HG03108 (cell line): Measurements from ENCODE around the gene B3GNT2.
"Not testable (repeated sequence)": the region's sequence is repeated elsewhere in the genome, so short reads cannot be mapped to it uniquely, and the experiment has no call there.

Experiments used
- ATAC-seq: cut with Tn5 transposase; IDR thresholded peaks from one replicate; pipeline ENCODE4 v1.9.1; 2021; ENCODE audit warnings: moderate library complexity; ENCODE audit not compliant: unreplicated experiment

The B3GNT2 gene, protein sequence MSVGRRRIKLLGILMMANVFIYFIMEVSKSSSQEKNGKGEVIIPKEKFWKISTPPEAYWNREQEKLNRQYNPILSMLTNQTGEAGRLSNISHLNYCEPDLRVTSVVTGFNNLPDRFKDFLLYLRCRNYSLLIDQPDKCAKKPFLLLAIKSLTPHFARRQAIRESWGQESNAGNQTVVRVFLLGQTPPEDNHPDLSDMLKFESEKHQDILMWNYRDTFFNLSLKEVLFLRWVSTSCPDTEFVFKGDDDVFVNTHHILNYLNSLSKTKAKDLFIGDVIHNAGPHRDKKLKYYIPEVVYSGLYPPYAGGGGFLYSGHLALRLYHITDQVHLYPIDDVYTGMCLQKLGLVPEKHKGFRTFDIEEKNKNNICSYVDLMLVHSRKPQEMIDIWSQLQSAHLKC

DNA sequence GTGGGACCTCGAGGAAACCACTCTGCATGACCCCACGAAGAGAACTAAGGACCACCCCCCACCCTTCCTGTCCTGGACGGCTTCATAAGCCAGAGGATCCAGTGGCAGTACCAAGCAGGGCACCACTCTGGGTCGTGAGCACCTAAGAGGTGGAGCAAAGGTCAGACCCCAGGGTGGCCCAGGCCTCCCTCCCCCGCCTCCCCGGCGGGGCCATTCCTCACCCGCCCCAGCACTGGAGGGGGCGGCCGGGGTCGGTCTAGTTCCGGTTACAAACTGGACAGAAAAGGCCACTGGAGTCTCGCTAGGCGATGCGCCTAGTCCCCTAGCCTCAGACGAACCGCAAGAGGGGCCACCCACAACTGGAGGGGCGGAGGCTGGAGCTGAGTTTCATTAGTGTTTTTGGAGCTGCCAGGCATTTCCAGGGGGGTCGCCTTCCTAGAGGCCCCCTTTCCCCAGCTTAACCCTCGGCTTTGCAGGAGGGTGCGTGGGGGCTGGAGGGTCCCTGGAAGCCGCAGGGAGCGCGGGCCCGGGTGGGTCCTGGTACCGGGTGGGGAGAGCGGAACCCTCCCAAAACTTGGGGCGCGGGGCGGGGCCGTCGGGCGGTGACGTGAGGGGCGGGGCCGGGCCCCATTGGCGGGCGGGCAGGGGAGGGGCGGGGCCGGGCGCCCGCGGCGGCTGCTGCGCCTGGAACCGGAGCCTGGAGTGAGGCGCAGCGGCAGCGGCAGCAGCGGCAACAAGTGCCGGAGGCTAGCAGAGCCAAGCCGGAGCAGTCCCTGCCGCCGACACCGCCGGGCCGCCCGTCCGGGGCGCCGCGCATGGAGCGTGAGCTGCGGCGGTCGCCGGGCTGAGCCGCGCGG is at the start of gene B3GNT2:
Gene B3GNT2 (plus strand): TSS at position 695 of the 857 bp plus-strand sequence. CDS start 26,106 bp downstream, outside the sequence.
- ATAC-seq: peak; percentile 39

GRCh38 chr2:62146790-62147189 is 49.1 kb upstream of the B3GNT2 start:
- not testable (repeated sequence) for ATAC-seq

- ATAC-seq: no peak
Measured at GRCh38 chr2:62147610-62148301, 48.2 kb upstream of the B3GNT2 start.

GRCh38 chr2:62149708-62150107 is 46.2 kb upstream of the B3GNT2 start:
- no peak for ATAC-seq

DNA sequence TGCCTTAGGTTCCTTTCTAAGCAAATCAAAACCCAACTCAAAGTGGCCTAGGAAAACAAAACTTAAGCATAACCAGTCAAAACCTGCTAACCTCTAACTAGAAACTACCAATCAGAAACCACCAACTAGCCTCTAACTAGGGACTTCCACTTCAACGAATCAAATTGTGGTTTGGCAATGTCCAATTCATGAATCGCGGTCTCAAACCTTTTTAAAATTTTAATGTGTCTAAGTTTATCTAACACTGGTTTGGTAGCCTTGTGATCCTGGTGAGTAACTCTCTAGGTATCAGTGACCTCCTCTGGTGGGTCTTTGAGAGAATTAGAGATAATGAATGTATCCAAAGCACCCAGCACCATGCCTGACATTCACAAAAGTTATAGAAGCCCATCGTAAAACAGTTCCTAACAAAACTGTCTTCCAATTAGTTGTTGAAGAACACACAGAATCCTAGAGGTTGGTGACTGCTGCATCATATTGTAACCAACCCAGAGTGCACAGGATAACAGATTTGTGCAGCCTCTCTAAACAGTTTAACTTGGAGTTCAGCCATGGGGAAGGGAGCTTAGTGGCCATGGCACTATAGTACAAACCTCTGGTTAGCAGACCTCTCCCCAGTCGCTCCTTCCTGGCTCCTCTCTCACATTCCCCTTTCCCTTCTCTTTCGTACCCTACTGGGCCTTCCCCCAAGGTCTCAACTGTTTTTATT is 45.2 kb upstream of the B3GNT2 start:
- ATAC-seq: no peak

DNA sequence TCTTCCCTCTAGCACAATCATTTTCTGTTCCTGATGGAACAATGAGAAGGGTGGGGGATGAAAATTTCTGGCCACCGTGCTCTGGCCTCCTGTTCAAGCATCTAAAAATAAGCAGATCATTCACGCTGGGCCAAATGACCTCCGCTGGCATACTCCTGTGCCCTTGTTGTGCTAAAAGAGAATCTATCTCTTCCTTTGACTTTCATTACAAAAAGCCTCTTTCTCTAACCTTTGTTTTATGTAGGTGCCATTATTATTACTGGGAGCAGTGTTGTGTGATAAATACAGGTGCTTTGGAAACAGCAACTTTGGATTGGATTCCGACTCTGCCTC is 44.6 kb upstream of the B3GNT2 start:
- no peak for ATAC-seq

DNA sequence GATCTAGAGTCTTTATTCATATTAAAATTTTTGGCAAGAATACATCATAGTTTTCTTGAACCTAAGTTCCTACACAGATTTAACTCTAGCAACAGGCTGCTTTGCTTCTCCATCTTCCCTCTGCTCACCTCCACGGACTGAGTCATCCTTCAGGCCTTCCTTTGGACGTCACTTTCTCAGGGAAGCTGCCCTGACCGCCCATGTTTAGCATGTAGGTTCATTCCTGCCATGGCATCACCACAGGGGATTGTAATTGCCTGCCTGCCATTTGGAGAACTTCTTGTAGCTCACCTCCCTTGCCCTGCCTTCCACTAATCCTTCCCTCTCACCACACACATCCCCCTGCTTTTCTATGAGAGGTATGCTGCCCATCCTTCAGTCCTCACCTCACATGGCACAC is 43.9 kb upstream of the B3GNT2 start:
- no peak for ATAC-seq

GRCh38 chr2:62156861-62157496 is 38.9 kb upstream of the B3GNT2 start:
- ATAC-seq: no peak

- no peak for ATAC-seq
Measured at GRCh38 chr2:62158444-62159121, 37.3 kb upstream of the B3GNT2 start.

DNA sequence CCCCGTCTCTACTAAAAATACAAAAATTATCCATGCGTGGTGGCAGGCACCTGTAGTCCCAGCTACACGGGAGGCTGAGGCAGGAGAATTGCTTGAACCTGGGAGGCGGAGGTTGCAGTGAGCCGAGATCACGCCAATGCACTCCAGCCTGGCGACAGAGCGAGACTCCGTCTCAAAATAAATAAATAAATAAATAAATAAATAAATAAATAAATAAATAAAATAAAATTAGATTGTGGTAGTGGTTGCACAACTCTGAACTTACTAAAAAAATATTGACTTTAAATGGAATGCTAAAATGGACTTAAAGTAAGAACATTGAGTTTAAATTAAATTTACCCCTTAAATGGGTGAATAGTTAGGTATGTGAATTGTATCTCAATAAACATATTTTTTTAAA is 35.2 kb upstream of the B3GNT2 start:
- ATAC-seq: not testable (repeated sequence)

DNA sequence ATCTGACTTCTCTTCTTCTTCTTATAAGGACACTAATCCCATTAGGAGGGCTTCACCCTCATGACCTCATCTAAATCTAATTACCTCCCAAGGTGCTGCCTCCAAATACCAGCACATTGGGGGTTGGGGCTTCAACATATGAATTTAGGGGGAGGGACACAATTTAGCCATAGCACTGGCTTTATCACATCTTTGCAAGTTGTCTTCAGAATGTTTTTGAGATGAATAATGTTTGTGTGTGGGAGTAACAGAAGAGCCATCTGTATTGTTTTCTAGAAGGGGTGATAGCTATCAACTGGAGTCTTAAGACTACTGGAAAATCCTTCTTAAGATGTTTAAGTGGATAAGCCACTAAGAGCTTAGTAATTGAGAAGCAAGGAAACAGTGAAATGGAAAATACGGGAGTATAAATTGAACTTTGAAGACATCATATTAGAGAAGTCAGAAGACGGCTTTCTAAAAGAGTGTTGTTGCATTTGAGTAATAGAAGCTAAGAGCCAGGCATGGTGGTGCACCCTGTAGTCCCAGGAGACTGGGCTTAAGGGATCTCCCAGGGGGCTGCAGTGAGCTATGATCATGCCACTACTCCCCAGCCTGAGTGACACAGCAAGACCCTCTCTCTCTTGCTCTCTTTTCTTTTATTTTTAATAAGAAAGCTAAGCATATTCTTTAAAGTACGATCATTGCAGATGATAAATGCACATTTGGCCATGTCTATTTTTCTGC is 32.6 kb upstream of the B3GNT2 start:
- ATAC-seq: no peak

DNA sequence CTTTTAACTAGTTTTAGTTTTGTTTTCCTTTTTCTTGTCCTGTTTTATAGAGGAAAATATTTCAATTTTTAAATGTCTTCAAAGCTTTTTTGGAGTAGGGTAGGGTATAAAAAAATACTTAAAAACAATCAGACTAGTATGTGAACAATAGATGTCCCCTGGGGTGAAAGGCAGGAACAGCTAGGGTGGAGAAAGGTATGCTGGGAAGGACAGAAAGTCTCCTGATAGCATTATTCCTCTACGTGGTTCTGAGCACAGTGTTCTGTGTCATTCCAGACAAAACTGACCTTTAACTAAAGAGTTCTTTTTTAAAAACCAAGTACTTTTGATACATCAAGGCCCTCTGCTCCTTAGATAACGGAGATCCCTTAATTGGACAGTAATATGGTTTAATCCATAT is 32.1 kb upstream of the B3GNT2 start:
- no peak for ATAC-seq

GRCh38 chr2:62175728-62176127 is 20.2 kb upstream of the B3GNT2 start:
- ATAC-seq: no peak

- no peak for ATAC-seq
Measured at GRCh38 chr2:62176801-62177200, 19.1 kb upstream of the B3GNT2 start.

DNA sequence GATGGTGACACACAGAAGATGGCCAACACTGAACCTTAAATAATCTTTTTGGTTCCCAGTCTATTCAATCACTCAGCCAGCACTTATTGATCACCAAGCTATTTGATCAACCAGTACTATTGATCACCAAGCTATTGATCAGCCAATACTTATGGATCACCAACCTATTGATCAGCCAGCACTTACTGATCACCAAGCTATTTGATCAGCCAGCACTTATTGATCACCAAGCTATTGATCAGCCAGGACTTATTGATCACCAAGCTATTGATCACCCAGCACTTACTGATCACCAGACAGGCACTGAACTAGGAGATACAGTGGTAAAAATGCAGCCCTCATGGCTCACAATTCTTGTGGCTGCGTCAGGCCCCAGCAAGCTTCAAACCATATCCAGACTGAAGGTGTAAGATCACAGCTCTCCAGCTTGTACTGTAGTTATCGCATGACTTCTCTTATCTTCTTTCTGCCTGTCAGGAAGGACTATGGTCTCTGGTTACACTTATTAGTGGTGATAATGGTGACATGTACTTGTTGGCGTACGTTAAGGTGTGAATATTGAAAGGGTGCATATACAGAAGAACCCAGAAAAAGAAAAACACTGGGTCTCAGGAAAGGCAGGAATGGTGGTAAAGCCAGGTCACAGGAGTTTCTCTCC is 18.4 kb upstream of the B3GNT2 start:
- no peak for ATAC-seq

DNA sequence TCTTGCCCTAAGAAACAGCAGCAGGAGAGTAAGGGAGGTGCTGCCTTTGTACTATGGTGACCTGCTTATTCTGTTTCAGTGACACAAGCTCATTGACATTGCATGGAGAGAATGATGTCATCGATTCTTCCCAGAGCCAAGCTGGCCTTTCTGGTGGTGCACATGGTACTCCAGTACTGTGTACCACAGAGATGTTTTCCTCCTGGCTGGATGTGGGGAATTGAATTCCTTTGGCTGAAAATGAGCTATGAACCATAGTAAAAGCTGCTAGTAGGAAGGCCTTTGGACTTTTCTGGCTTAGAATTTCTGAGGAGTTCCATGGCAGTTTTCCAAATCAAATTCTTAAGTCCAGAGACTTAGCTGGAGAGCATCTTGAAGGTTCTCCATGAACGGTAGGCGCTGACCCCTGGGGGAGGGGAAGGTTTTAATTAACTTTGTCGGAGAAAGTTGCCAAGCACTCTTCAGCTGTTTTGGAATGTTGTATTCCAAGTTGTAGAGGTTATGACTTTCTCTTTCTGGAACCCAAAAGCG is 17.1 kb upstream of the B3GNT2 start:
- ATAC-seq: no peak

GRCh38 chr2:62180975-62181374 is 14.9 kb upstream of the B3GNT2 start:
- ATAC-seq: no peak

- ATAC-seq: no peak
Measured at GRCh38 chr2:62181843-62182242, 14.1 kb upstream of the B3GNT2 start.
